GM15510 (cell line): ENCODE data around the gene GNG13.

Source experiments
- POLR2A ChIP-seq: IDR thresholded peaks from 3 replicates; pipeline ENCODE4 v1.6.1; 2011; ENCODE audit warnings: borderline replicate concordance; ENCODE audit not compliant: insufficient read length; ENCODE audit errors: extremely low read depth

The GNG13 gene

GRCh38 chr16:839643-840408 lies 39.3 kb upstream of the GNG13 start:
- no peak for TF ChIP-seq POLR2A

GRCh38 chr16:838741-839140 lies 38.2 kb upstream of the GNG13 start:
- TF ChIP-seq POLR2A: no peak

- TF ChIP-seq POLR2A: no peak
Observed at GRCh38 chr16:836221-836620, 35.7 kb upstream of the GNG13 start.

GRCh38 chr16:835373-835772 lies 34.8 kb upstream of the GNG13 start:
- no peak for TF ChIP-seq POLR2A

- TF ChIP-seq POLR2A: no peak
Observed at GRCh38 chr16:833411-833810, 32.9 kb upstream of the GNG13 start.

GRCh38 chr16:832652-833336 lies 32.3 kb upstream of the GNG13 start:
- TF ChIP-seq POLR2A: no peak

- TF ChIP-seq POLR2A: no peak
Observed at GRCh38 chr16:831571-832413, 31.3 kb upstream of the GNG13 start.

- no peak for TF ChIP-seq POLR2A
Observed at GRCh38 chr16:830871-831570, 30.5 kb upstream of the GNG13 start.

- TF ChIP-seq POLR2A: no peak
Observed at GRCh38 chr16:830107-830870, 29.8 kb upstream of the GNG13 start.

- TF ChIP-seq POLR2A: no peak
Observed at GRCh38 chr16:828891-829290, 28.4 kb upstream of the GNG13 start.

GRCh38 chr16:827513-827912 lies 27.0 kb upstream of the GNG13 start:
- no peak for TF ChIP-seq POLR2A

GRCh38 chr16:825341-826061 lies 25.0 kb upstream of the GNG13 start:
- TF ChIP-seq POLR2A: no peak

- no peak for TF ChIP-seq POLR2A
Observed at GRCh38 chr16:824601-825000, 24.1 kb upstream of the GNG13 start.
